ENCODE results near the gene PAK1IP1.
"Not testable (repeated sequence)": the region's sequence is repeated elsewhere in the genome, so short reads cannot be mapped to it uniquely, and the experiment has no call there.

PAK1IP1 gene

DNA sequence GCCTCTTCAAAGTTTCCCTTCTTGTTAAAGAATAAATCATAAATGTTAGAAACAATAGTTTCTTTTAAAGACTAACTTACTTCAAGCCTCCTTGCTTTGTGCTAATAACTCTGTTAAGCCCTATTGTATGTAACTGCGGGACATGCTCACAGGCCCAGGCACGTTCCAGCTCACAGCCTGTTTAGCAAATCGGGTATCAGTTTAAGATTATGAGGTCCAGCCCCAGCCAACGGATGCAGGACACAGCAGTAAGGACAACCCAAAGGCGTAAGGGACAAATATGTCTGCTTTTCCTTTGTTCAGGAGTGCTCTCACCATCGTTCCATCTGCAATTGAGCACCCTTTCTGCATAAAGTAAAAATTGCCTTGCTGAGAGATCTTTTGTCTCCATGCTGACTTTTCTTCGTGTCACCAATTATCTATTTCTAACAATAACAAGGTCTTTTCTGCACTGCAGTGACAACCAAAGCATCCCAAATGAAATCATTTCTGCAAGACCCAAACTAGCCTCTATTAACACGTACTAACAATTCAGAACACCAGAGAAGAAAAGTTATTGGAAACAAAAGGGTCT is 1.7 kb upstream of the PAK1IP1 start:
- peak in 1 of 3 donors; percentile 15 for DNase-seq

GRCh38 chr6:10695086-10695657 is 400 bp downstream of the PAK1IP1 start:
- no peak for DNase-seq

DNA sequence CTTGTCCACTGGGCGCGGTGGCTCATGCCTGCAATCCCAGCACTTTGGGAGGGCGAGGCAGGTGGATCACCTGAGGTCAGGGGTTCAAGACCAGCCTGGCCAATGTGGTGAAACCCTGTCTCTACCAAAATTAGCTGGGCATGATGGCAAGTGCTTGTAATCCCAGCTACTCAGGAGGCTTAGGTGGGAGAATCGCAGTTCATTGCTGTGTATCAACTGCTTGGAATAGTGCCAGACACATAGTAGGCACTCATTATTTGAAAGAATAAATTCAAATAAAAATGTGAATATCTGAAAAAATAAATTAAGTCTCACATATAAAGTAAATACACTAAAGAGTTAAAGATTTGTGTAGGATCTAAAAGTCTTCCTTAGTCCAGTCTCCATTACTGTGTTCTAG is 1.9 kb downstream of the PAK1IP1 start:
- DNase-seq: no peak

GRCh38 chr6:10713962-10714361 is 19.2 kb downstream of the PAK1IP1 start:
- no peak for DNase-seq

DNA sequence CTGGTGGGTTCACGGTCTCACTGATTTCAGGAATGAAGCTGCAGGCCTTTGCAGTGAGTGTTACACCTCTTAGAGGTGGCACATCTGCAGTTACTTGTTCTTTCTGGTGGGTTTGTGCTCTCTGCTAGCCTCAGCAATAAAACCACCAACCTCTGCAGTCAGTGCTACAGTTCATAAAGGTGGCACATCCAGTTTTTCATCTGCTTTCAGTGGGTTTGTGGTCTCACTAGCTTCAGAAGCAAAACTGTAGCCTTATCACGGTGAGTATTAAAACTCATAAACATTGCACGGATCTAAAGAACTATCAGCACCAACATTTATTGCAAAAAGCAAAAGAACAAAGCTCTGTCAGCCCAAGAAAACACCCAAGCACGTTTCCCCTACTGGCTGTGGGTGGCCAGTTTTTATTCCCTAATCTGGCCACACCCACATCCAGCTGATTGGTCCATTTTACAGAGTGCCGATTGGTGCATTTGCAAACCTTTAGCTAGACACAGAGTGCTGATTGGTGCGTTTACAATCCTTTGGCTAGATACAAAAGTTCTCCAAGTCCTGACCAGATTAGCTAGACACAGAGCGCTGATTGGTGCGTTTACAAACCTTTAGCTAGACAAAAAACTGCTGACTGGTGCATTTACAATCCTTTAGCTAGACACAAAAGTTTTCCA is 24.7 kb downstream of the PAK1IP1 start:
- peak; percentile 26 to 38 (median 31) for DNase-seq

GRCh38 chr6:10719964-10720264 is 25.1 kb downstream of the PAK1IP1 start:
- DNase-seq: no peak

GRCh38 chr6:10720265-10720959 is 25.6 kb downstream of the PAK1IP1 start:
- peak; percentile 42 to 64 (median 45) for DNase-seq

- not testable (repeated sequence) for DNase-seq
Observed at GRCh38 chr6:10720960-10721849, 26.4 kb downstream of the PAK1IP1 start.

- DNase-seq: no peak
Observed at GRCh38 chr6:10721850-10722569, 27.2 kb downstream of the PAK1IP1 start.

DNA sequence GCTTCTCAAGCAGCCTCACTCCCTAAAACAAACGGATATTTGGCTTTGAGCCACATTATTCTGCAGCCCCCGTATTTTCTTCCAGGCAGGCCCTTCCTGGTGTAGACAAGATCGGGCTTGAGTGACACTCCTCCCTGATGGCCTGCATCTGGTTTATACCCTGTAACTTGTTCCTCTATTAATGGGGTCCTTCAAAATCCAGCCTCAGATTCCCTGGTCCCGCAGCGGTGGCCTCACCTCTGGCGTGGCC is 27.7 kb downstream of the PAK1IP1 start:
- DNase-seq: no peak

DNA sequence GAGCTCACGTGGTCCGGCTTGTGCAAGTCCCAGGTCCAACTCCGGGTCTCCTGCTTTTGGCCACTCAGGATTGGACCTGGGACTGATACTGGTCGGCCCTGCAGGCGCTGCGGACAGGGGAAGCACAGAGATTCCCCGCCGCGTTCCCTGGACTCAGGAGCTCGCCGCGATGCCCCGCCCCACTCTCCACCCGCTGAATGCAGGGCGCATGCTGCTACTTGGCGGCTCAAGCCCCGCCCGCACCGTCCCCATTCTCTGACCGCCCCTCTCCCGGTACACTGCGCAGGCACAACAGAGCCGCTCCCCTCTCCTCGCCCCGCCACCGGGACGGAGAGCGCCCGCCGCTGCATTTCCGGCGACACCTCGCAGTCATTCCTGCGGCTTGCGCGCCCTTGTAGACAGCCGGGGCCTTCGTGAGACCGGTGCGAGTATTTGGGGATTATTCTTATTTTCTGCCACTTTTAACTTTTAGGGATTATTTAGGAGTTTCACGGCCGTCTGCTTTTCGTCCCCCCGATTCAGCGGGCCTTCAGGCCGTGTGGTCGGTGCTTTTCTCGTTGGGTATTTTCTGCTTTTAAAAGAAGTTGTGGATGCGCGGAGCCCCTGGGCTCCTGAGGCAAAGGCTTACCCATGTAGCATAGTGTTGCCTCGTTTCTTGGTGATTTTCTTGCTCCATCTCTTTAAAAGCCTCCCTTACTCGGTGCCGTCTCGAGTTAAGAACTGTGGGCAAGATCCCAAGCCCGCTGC is 28.2 kb downstream of the PAK1IP1 start, which contains the start of gene TMEM14C:
Gene TMEM14C, plus strand, starts transcription at position 251 of the 747 bp plus-strand sequence. CDS start 1,544 bp downstream, outside the sequence.
- peak; percentile 95 to 98 (median 97) for DNase-seq

GRCh38 chr6:10723567-10723881 is 28.8 kb downstream of the PAK1IP1 start:
- peak in 1 of 3 donors; percentile 32 for DNase-seq

GRCh38 chr6:10725044-10725443 is 30.3 kb downstream of the PAK1IP1 start:
- no peak for DNase-seq

- DNase-seq: no peak
Observed at GRCh38 chr6:10725716-10726115, 30.9 kb downstream of the PAK1IP1 start.

- DNase-seq: peak; percentile 35 to 43 (median 35)
Observed at GRCh38 chr6:10730254-10730653, 35.5 kb downstream of the PAK1IP1 start.

DNA sequence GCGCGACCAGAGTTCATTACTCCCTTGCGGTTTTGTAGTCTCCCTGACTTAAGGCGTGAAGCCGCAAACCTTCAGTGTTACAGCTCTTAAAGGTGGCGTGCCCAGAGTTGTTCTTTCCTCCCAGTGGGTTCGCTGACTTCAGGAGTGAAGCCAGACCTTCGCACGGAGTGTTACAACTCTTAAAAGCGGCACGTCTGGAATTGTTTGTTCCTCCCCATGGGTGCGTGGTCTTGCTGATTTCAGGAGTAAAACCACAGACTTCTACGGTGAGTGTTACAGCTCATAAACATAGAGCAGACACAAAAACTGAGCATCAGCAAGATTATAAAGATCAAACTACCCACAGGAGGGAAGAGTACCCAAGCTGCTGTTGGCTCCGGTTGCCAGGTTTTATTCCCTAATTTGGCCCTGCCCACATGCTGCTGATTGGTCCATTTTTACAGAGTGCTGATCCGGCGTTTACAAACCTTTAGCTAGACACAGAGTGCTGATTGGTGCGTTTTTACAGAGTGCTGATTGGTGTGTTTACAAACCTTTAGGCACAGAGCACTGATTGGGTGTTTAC is 38.5 kb downstream of the PAK1IP1 start:
- DNase-seq: no peak

DNA sequence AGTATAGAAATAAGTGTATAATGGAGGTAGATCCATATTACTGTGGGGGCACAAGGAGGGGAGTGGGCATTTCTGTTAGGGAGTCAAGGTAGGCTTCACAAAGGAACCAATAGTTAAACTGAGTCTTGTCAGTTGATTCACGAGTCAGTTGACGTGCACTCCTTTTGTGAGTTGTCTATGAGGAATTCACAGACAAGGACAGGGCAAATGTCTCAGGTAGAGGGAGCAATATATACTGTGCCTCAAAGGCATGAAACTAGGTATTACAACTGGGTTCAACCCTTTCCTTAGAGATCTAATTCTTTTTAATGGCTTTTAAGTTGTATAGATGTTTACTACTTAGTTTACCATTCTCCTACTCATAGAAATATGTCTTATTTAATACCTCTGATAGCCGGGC is 39.1 kb downstream of the PAK1IP1 start:
- no peak for DNase-seq

DNA sequence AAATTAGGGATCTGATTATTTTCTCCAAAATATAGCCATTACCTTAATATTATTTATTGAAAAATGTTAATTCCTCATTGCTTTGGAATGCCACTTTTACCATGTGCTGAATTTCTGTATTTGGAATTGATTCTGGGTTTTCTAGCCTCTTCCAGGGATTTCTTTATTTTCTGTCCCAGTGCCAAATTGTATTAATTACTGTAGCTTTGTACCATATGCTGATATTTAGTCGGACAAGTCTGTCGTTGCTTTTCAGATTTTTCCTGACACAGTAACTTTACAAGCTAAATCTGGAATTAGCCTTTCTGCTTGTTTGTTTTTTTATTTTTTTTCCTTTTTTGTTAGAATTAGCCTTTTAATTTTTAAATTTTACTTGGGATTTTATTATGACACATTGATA is 42.0 kb downstream of the PAK1IP1 start:
- no peak for DNase-seq

- DNase-seq: no peak
Observed at GRCh38 chr6:10740061-10740460, 45.3 kb downstream of the PAK1IP1 start.

- DNase-seq: not testable (repeated sequence)
Observed at GRCh38 chr6:10741643-10742042, 46.9 kb downstream of the PAK1IP1 start.

DNA sequence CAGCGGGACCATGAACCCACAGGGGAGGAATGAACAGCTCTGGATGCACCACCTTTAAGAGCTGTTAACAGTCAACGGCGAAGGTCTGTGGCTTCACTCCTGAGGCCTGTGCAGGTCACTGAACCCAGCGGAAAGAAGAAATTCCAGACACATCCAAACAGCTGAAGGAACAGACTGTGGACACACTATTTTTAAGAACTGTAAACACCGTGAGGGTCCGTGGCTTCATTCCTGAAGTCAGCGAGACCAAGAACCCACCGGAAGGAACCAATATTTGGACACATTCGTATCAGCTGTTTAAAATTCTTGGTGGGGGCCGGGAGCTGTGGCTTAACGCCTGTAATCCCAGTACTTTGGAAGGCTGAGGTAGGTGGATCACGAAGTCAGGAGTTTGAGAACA is 47.5 kb downstream of the PAK1IP1 start:
- DNase-seq: no peak

GRCh38 chr6:10743515-10743914 is 48.7 kb downstream of the PAK1IP1 start:
- DNase-seq: no peak
